ENCODE data around the gene ZNF629.

DNA sequence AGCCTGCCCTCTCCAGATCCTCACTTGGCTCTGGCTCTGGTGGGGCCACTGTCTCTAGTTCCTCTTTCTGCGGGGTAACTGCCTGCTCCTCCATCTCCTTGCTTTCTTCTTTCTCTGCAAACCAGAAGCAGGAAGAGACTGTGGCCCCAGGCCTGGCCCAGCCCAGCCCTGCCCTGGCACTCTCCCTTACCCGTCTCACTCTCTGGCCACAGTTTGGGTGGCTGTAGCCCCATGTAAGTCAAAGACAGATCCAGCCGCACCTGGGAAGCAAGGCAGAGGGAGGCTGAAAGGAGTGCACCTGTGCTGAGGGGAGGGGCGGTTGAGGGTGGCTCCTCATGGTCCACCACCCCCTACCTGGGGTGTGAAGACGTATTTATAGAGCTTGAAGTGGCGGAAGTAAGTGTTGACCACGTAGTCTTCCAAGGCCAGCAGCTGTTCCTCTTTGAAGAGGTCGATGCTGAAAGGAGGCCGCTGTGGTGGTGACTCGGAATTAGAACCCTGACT lies 28.0 kb downstream of the ZNF629 start:
- TF ChIP-seq, protein P1, sequence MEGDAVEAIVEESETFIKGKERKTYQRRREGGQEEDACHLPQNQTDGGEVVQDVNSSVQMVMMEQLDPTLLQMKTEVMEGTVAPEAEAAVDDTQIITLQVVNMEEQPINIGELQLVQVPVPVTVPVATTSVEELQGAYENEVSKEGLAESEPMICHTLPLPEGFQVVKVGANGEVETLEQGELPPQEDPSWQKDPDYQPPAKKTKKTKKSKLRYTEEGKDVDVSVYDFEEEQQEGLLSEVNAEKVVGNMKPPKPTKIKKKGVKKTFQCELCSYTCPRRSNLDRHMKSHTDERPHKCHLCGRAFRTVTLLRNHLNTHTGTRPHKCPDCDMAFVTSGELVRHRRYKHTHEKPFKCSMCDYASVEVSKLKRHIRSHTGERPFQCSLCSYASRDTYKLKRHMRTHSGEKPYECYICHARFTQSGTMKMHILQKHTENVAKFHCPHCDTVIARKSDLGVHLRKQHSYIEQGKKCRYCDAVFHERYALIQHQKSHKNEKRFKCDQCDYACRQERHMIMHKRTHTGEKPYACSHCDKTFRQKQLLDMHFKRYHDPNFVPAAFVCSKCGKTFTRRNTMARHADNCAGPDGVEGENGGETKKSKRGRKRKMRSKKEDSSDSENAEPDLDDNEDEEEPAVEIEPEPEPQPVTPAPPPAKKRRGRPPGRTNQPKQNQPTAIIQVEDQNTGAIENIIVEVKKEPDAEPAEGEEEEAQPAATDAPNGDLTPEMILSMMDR (conservative IDR thresholded peaks at IDR 0.05; ENCODE audit: low read depth, low read length): no peak
- TF ChIP-seq RAD21 (IDR thresholded peaks at IDR 0.05; ENCODE audit: low read length) (no peak), CEBPB (IDR thresholded peaks at IDR 0.05; ENCODE audit: low read depth, low read length) (no peak), NFE2L2 (IDR thresholded peaks at IDR 0.05; ENCODE audit: low read depth, low read length) (no peak), RFX5 (IDR thresholded peaks at IDR 0.05; ENCODE audit: low read depth, low read length) (no peak), SMC3 (IDR thresholded peaks at IDR 0.05; ENCODE audit: low read depth, low read length) (no peak), CHD1 (IDR thresholded peaks at IDR 0.05; ENCODE audit: low read depth, low read length) (no peak)

Measured in IMR-90 (cell line).